Mucosa of descending colon (tissue), 3 donors: ENCODE results near the gene DYNC1LI2. TPM values are rescaled to one million over a fixed set of nuclear protein-coding genes. Genes with fewer than 3 reads are reported as not detected.

Experiments
- total RNA-seq, 3 donors: library from RNA; stranded (reverse); fragmentation: NEBNext Ultra II Directional in 2 of 3; extraction: Animal tissue kit (Norgen Biotek cat#: 25700) in 2 of 3; gene quantifications; one replicate each; pipeline versions ENCODE4 v1.2.1 to v1.2.4, GENCODE V29; 2021 to 2023
- donor health status: DM: no; HTN: no; CAD: no; lungs with moderate emphysema.
- donor health status: DM: no; HTN: no; CAD: no.
- donor health status: DM: no; HTN: yes; CAD: no.

DYNC1LI2 gene
- total RNA-seq, 3 donors from 2014 or later = 153 to 249 (median 217) TPM

Other genes with a start within 250 kb of the DYNC1LI2 start
- 10 to 100 TPM; 14.4 to 29.4 (median 17.8) TPM for gene TK2, start 201.5 kb downstream of the DYNC1LI2 start, total RNA-seq
- gene CKLF, start 199.0 kb downstream of the DYNC1LI2 start, total RNA-seq = 10 to 100 TPM; 26.9 to 42.0 (median 29.1) TPM
- gene CMTM1, start 185.2 kb downstream of the DYNC1LI2 start, total RNA-seq = 1 to 10 TPM; 3.1 to 6.1 (median 4.8) TPM
- under 1 TPM in 1 of 3 donors, not detected in 2; 0.46 TPM for gene CMTM2, start 172.1 kb downstream of the DYNC1LI2 start, total RNA-seq
- 10 to 100 TPM in 1 of 3 donors, 1 to 10 TPM in 2; 3.1 to 15.9 (median 9.3) TPM for gene CMTM3, start 146.9 kb downstream of the DYNC1LI2 start, total RNA-seq
- gene CMTM4, start 54.9 kb downstream of the DYNC1LI2 start, total RNA-seq = 100 to 1,000 TPM in 2 of 3 donors, 10 to 100 TPM in 1; 91.6 to 208 (median 155) TPM
- gene TERB1, start 50.0 kb upstream of the DYNC1LI2 start, total RNA-seq = under 1 TPM in 2 of 3 donors, not detected in 1; 0.28 to 0.32 TPM
- 10 to 100 TPM; 48.4 to 52.9 (median 50.8) TPM for gene NAE1, start 79.4 kb upstream of the DYNC1LI2 start, total RNA-seq
- gene CA7, start 92.8 kb upstream of the DYNC1LI2 start, total RNA-seq = 100 to 1,000 TPM in 2 of 3 donors, 10 to 100 TPM in 1; 59.3 to 253 (median 131) TPM
- 10 to 100 TPM; 15.5 to 23.5 (median 23.2) TPM for gene PDP2, start 128.9 kb upstream of the DYNC1LI2 start, total RNA-seq
- gene CDH16, start 167.3 kb upstream of the DYNC1LI2 start, total RNA-seq = under 1 TPM; 0.13 to 0.78 (median 0.72) TPM
- gene RRAD, start 173.9 kb upstream of the DYNC1LI2 start, total RNA-seq = 10 to 100 TPM in 1 of 3 donors, 1 to 10 TPM in 2; 1.3 to 11.6 (median 1.3) TPM
- gene CIAO2B, start 182.8 kb upstream of the DYNC1LI2 start, total RNA-seq = 10 to 100 TPM; 72.5 to 78.1 (median 76.5) TPM
- 100 to 1,000 TPM; 180 to 566 (median 456) TPM for gene CES2, start 183.9 kb upstream of the DYNC1LI2 start, total RNA-seq
- 100 to 1,000 TPM in 2 of 3 donors, 10 to 100 TPM in 1; 86.5 to 264 (median 199) TPM for gene CES3, start 209.7 kb upstream of the DYNC1LI2 start, total RNA-seq
- 10 to 100 TPM in 1 of 3 donors, 1 to 10 TPM in 2; 6.3 to 10.1 (median 8.3) TPM for gene CES4A, start 237.0 kb upstream of the DYNC1LI2 start, total RNA-seq